Posterior vena cava (tissue), 2 donors: Measurements from ENCODE around the gene SLC19A1. TPM values are rescaled to one million over a fixed set of nuclear protein-coding genes. Genes with fewer than 3 reads are reported as not detected.

Experiments
- DNase-seq: peaks from one replicate; pipeline ENCODE4 v3.0.0-alpha.2; 2020; ENCODE audit warnings: low spot score
- intact Hi-C, 2 donors: fragments of 100-400 bp; cut with DNase I; formaldehyde crosslinking; loops; one replicate each; pipeline versions ENCODE4 v1.14.1 to v1.14.2; 2022 to 2023
- total RNA-seq, 2 donors: library from RNA; stranded (reverse); fragmentation: NEBNext Ultra II Directional; extraction: Animal tissue kit (Norgen Biotek cat#: 25700); gene quantifications; one replicate each; pipeline ENCODE4 v1.2.1, GENCODE V29; 2021
- donor health status: DM: yes; HTN: yes; CAD: no.
- donor health status: DM: yes; HTN: yes; CAD: no.

Gene SLC19A1
- total RNA-seq, 2 donors from 2014 or later, result 4.5 to 6.5 TPM

- peak; percentile 75 for DNase-seq
- intact Hi-C loops, result no loop called here
These were observed 28.4 kb downstream of the SLC19A1 start for GRCh38 chr21:45513741-45514310.

- DNase-seq, result peak; percentile 62
- intact Hi-C loops, result no loop called here
These were observed 29.1 kb downstream of the SLC19A1 start for GRCh38 chr21:45513003-45513717.

- intact Hi-C loops, result no loop called here
- DNase-seq, result peak; percentile 63
These were observed 29.6 kb downstream of the SLC19A1 start for GRCh38 chr21:45512626-45513002.

GRCh38 chr21:45511661-45512431, 30.4 kb downstream of the SLC19A1 start:
- intact Hi-C loops, result no loop called here
- DNase-seq, result peak; percentile 77

GRCh38 chr21:45511007-45511406, 31.2 kb downstream of the SLC19A1 start:
- peak; percentile 31 for DNase-seq
- intact Hi-C loops, result no loop called here

GRCh38 chr21:45510466-45510955, 31.7 kb downstream of the SLC19A1 start:
- intact Hi-C loops, result no loop called here
- DNase-seq, result peak; percentile 34

- peak; percentile 83 for DNase-seq
- intact Hi-C loops, result no loop called here
These were observed 32.4 kb downstream of the SLC19A1 start for GRCh38 chr21:45509566-45510465.

- peak; percentile 71 for DNase-seq
- intact Hi-C loops, result no loop called here
These were observed 33.4 kb downstream of the SLC19A1 start for GRCh38 chr21:45508607-45509565.

- intact Hi-C loops, result no loop called here
- DNase-seq, result peak; percentile 30
These were observed 34.2 kb downstream of the SLC19A1 start for GRCh38 chr21:45507888-45508508.

GRCh38 chr21:45507523-45507875, 34.7 kb downstream of the SLC19A1 start:
- DNase-seq, result peak; percentile 38

GRCh38 chr21:45506836-45507522, 35.3 kb downstream of the SLC19A1 start:
- intact Hi-C loops, result no loop called here

More at GRCh38 chr21:45507523-45507875, 34.7 kb downstream of the SLC19A1 start:
- intact Hi-C loops, result no loop called here

GRCh38 chr21:45506241-45506817, 35.9 kb downstream of the SLC19A1 start:
- intact Hi-C loops, result no loop called here
- peak; percentile 72 for DNase-seq

More at GRCh38 chr21:45506836-45507522, 35.3 kb downstream of the SLC19A1 start:
- DNase-seq, result peak; percentile 74

- peak; percentile 79 for DNase-seq
- intact Hi-C loops, result no loop called here
These were observed 36.7 kb downstream of the SLC19A1 start for GRCh38 chr21:45505416-45506021.

- intact Hi-C loops, result no loop called here
- DNase-seq, result peak; percentile 77
These were observed 37.5 kb downstream of the SLC19A1 start for GRCh38 chr21:45504516-45505415.

- DNase-seq, result peak; percentile 74
- intact Hi-C loops, result no loop called here
These were observed 38.2 kb downstream of the SLC19A1 start for GRCh38 chr21:45504021-45504515.
